ENCODE results near the gene MRI1. TPM values are rescaled to one million over a fixed set of nuclear protein-coding genes. Genes with fewer than 3 reads are reported as not detected.

Gene MRI1
- total RNA-seq, 1 donor from 2014 or later = 32.6 TPM

DNA sequence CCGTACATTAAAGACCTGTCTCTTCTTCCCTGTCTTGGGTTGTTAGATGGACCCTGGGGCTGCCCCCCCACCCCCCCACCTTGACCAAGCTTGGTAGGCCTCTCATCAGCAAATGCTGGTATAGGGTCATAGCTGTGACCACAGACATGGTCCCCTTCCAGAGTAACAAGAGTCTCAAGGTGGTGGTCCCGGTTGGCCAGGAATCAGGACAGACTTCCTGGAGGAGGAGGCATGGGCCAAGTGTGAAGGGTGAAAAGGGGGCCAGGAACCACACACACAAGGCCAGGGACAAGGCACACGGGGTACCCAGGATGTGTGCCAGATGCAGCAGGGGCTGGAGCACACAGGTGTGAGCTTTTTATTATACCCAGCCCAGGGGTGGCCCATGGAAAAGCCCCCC is 1.1 kb upstream of the MRI1 start:
- Histone ChIP-seq H3K4me3 (ENCODE audit: low read depth, low read length) (no peak overlapping the region), H3K27me3 (ENCODE audit: control insufficient read depth, insufficient read depth, low read length) (no peaks in the 10 kb centered on the region), H3K36me3 (ENCODE audit: control insufficient read depth, insufficient read depth, low read length) (peaks cover 4% of the 10 kb centered on the region)
- no peak for DNase-seq (ENCODE audit: low read depth)
- TF ChIP-seq, protein P1, sequence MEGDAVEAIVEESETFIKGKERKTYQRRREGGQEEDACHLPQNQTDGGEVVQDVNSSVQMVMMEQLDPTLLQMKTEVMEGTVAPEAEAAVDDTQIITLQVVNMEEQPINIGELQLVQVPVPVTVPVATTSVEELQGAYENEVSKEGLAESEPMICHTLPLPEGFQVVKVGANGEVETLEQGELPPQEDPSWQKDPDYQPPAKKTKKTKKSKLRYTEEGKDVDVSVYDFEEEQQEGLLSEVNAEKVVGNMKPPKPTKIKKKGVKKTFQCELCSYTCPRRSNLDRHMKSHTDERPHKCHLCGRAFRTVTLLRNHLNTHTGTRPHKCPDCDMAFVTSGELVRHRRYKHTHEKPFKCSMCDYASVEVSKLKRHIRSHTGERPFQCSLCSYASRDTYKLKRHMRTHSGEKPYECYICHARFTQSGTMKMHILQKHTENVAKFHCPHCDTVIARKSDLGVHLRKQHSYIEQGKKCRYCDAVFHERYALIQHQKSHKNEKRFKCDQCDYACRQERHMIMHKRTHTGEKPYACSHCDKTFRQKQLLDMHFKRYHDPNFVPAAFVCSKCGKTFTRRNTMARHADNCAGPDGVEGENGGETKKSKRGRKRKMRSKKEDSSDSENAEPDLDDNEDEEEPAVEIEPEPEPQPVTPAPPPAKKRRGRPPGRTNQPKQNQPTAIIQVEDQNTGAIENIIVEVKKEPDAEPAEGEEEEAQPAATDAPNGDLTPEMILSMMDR (IDR thresholded peaks at IDR 0.05; ENCODE audit: insufficient read depth, low read length, poor library complexity, severe bottlenecking) = no peak

DNA sequence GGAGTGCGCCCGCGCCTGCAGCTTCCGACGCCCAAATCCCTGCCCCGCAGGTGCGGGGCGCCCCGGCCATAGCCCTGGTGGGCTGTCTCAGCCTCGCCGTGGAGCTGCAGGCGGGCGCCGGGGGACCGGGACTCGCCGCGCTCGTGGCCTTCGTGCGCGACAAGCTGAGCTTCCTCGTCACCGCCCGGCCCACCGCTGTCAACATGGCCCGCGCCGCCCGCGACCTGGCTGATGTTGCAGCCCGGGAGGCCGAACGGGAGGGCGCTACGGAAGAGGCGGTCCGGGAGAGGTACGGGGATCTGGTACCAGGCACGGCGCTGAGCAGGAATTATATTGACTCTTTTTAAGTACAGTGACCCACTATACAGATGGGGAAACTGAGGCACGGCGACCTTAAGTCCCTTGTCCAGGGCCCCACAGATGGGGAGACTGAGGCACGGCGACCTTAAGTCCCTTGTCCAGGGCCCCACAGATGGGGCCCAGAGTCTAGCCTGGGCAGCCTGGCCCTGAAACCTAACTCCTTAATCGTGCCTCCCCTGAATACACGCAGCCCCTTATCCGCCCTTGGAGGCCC is 586 bp downstream of the MRI1 start:
- H3K4me3 ChIP-seq (ENCODE audit: low read depth, low read length) = peak overlapping the region; percentile 89
- TF ChIP-seq, protein P1 (IDR thresholded peaks at IDR 0.05; ENCODE audit: insufficient read depth, low read length, poor library complexity, severe bottlenecking) = no peak
- DNase-seq (ENCODE audit: low read depth) = no peak
- H3K36me3 ChIP-seq (ENCODE audit: control insufficient read depth, insufficient read depth, low read length) = peaks cover 3% of the 10 kb centered on the region
- H3K27me3 ChIP-seq (ENCODE audit: control insufficient read depth, insufficient read depth, low read length) = no peaks in the 10 kb centered on the region

DNA sequence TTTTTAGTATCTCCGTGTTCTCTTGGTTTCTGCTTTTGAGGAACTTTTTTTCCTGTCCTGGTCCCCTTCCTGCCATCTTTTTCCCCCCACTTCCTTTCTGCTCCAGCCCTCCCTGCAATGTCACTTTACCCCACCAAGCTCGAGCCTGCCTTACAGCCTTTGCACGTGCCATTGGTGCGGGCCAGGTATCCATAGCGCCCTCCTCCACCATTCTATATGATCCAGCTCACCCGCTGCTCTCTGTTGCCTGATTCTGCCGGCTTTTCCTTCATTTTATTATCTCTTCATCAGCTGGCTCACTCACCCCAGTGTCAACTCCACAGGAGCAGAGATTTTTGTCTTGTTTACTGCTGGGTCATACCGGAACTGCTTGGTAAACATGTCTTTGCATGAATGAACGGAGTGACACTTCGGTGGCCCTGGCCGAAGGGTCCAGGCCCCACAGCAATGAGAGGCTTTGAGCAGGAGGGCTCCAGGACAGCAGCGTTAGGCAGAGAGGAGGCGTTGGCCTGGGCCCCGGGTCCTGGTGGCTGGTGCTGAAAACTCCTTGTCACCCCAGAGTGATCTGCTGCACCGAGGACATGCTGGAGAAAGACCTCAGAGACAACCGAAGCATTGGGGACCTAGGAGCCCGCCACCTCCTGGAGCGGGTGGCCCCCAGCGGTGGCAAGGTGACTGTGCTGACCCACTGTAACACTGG is 1.2 kb downstream of the MRI1 start:
- TF ChIP-seq, protein P1 (IDR thresholded peaks at IDR 0.05; ENCODE audit: insufficient read depth, low read length, poor library complexity, severe bottlenecking) = no peak
- H3K27me3 ChIP-seq (ENCODE audit: control insufficient read depth, insufficient read depth, low read length) = no peaks in the 10 kb centered on the region
- H3K4me3 ChIP-seq (ENCODE audit: low read depth, low read length) = peak overlapping the region; percentile 89
- no peak for DNase-seq (ENCODE audit: low read depth)
- peaks cover 3% of the 10 kb centered on the region for H3K36me3 ChIP-seq (ENCODE audit: control insufficient read depth, insufficient read depth, low read length)

DNA sequence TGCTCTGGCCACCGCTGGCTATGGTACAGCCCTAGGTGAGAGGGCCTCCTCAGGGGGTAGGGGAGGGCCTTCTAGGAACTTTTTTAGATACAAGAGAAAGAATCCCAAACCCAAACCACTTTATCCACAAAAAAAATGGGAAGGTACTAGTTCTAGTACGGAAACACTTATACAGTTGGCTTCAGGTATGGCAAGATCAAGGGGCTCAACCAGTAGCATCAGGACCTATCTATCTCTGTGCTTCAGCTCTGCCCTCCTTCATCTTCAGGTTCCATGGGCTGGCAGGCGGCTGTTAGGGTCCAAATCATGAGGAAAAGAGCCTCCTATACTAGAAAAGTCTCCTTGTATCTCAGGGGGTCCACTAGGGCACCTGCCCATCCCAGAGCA is 1.8 kb downstream of the MRI1 start:
- no peak for DNase-seq (ENCODE audit: low read depth)
- Histone ChIP-seq H3K4me3 (ENCODE audit: low read depth, low read length) (no peak overlapping the region), H3K27me3 (ENCODE audit: control insufficient read depth, insufficient read depth, low read length) (no peaks in the 10 kb centered on the region), H3K36me3 (ENCODE audit: control insufficient read depth, insufficient read depth, low read length) (peaks cover 3% of the 10 kb centered on the region)
- TF ChIP-seq, protein P1 (IDR thresholded peaks at IDR 0.05; ENCODE audit: insufficient read depth, low read length, poor library complexity, severe bottlenecking) = no peak

DNA sequence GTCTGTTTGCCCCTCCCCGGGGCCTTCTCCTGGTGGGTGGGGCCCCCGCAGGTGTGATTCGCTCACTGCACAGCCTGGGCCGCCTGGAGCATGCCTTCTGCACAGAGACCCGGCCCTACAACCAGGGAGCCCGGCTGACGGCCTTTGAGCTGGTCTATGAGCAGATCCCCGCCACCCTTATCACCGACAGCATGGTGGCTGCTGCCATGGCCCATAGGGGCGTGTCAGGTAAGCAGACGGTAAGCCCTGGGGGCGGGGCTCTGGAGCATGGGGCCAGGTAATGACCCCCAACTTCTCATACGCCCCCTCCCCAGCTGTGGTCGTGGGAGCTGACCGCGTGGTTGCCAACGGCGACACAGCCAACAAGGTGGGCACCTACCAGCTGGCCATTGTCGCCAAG is 4.2 kb downstream of the MRI1 start:
- no peaks in the 10 kb centered on the region for H3K27me3 ChIP-seq (ENCODE audit: control insufficient read depth, insufficient read depth, low read length)
- no peak overlapping the region for H3K4me3 ChIP-seq (ENCODE audit: low read depth, low read length)
- peaks cover 1% of the 10 kb centered on the region for H3K36me3 ChIP-seq (ENCODE audit: control insufficient read depth, insufficient read depth, low read length)
- DNase-seq (ENCODE audit: low read depth) = no peak
- TF ChIP-seq, protein P1 (IDR thresholded peaks at IDR 0.05; ENCODE audit: insufficient read depth, low read length, poor library complexity, severe bottlenecking) = no peak

Measured in kidney epithelial cell (primary cell).